Nephron (organoid): Measurements from ENCODE around the gene BBS10.
A peak's percentile ranks its signal among the peaks of the same experiment; 100 is the strongest.

Source experiments
- H3K27ac Mint-ChIP-seq, 3 experiments: 2 replicates each; pipeline ENCODE4 v1.8.0; 2020; ENCODE audit warnings: mixed read lengths in 3 of 3, mild to moderate bottlenecking in 2 of 3, moderate library complexity in 1 of 3
- H3K27me3 Mint-ChIP-seq: 2 replicates; pipeline ENCODE4 v1.8.0; 2021; ENCODE audit warnings: low read depth, mild to moderate bottlenecking, moderate library complexity, mixed read lengths
- H3K36me3 Mint-ChIP-seq: 2 replicates; pipeline ENCODE4 v1.8.0; 2020; ENCODE audit warnings: low read depth, mixed read lengths
- H3K4me1 Mint-ChIP-seq: 2 replicates; pipeline ENCODE4 v1.8.0; 2020; ENCODE audit warnings: mixed read lengths
- H3K4me3 Mint-ChIP-seq, 3 experiments: 2 replicates each; pipeline ENCODE4 v1.8.0; 2020; ENCODE audit warnings: mild to moderate bottlenecking in 3 of 3, mixed read lengths in 3 of 3, moderate library complexity in 2 of 3
- H3K9me3 Mint-ChIP-seq: 2 replicates; pipeline ENCODE4 v1.8.0; 2020; ENCODE audit warnings: mixed read lengths
- CTCF ChIP-seq, 3 experiments: fragments of 200-600 bp; sonication (generic); IDR thresholded peaks; one replicate each; pipeline ENCODE4 v1.5.0; 2021; ENCODE audit warnings: antibody characterized with exemption in 3 of 3; ENCODE audit not compliant: unreplicated experiment in 3 of 3

The BBS10 gene

DNA sequence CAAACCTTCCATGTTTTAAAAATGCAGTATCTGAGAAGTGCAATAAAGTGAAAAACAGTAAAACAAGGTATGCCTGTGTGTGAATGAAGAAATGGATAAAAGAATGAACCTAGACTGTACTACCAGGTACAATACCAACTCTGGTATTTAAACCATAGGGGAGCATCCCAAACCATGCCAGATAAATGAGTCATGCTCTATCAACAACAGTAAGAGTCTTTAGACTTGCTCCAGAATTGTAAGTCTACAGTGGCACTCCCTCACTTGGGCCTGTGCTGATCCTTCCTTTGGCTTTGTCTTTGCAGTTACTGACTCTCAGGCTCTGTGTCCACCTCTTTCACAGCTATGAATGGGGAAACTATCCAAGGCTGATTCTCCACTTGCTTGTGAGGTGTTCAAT is 38.1 kb downstream of the BBS10 start:
- no peak for TF ChIP-seq CTCF (IDR thresholded peaks at IDR 0.05; ENCODE audit: unreplicated experiment in 3 of 3)
- H3K4me3 Mint-ChIP-seq: no peak overlapping the region
- no peaks in the 10 kb centered on the region for H3K9me3 Mint-ChIP-seq
- no peaks in the 10 kb centered on the region for H3K36me3 Mint-ChIP-seq
- H3K27me3 Mint-ChIP-seq: no peaks in the 10 kb centered on the region
- peaks cover 14% of the 10 kb centered on the region for H3K4me1 Mint-ChIP-seq
- peak overlapping the region in 2 of 3 experiments; percentile 22 to 23 for H3K27ac Mint-ChIP-seq

DNA sequence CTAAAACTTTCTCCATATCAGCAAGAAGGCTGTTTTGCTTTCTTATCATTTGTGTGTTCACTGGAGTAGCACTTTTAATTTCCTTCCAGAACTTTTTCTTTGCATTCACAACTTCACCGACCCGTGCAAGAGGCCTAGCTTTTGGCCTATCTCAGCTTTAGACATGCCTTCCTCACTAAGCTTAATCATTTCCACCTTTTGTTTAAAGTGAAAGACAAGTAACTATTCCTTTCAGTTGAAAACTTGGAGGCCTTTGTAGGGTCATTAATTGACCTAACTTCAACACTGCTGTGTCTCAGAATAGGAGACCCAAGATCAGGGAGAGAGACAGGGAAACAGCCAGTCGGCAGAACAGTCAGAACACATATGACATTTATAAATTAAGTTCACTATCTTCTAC is 39.3 kb downstream of the BBS10 start:
- Mint-ChIP-seq H3K27ac (peak overlapping the region; percentile 80 to 90 (median 89)), H3K4me3 (no peak overlapping the region), H3K4me1 (peaks cover 14% of the 10 kb centered on the region), H3K9me3 (no peaks in the 10 kb centered on the region), H3K36me3 (no peaks in the 10 kb centered on the region), H3K27me3 (no peaks in the 10 kb centered on the region)
- TF ChIP-seq CTCF (IDR thresholded peaks at IDR 0.05; ENCODE audit: unreplicated experiment in 3 of 3): no peak

DNA sequence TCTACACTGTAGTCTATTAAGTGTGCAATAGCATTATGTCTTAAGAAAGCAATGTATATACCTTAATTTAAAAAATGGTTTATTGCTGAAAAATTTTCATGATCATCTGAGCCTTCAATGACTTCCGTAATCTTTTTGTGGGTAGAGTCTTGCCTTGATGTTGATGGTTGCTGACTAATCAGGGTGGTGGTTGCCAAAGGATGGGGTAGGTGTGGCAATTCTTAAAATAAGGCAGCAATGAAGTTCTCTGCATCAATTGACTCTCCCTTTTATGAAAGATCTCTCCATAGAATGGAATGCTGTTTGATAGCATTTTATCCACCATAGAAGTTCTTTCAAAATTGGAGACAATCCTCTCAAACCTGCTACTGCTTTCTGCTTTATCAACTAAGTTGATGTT is 41.1 kb downstream of the BBS10 start:
- Mint-ChIP-seq H3K27me3 (no peaks in the 10 kb centered on the region), H3K27ac (no peak overlapping the region), H3K4me3 (no peak overlapping the region), H3K4me1 (peaks cover 25% of the 10 kb centered on the region), H3K36me3 (no peaks in the 10 kb centered on the region), H3K9me3 (no peaks in the 10 kb centered on the region)
- no peak for TF ChIP-seq CTCF (IDR thresholded peaks at IDR 0.05; ENCODE audit: unreplicated experiment in 3 of 3)

- H3K9me3 Mint-ChIP-seq: no peaks in the 10 kb centered on the region
These were observed 44.2 kb downstream of the BBS10 start for GRCh38 chr12:76303989-76304460.

GRCh38 chr12:76303365-76303764 is 44.9 kb downstream of the BBS10 start:
- Mint-ChIP-seq H3K27me3 (no peaks in the 10 kb centered on the region), H3K36me3 (no peaks in the 10 kb centered on the region), H3K27ac (peak overlapping the region in 1 of 3 experiments; percentile 76), H3K9me3 (no peaks in the 10 kb centered on the region), H3K4me3 (no peak overlapping the region), H3K4me1 (peaks cover 30% of the 10 kb centered on the region)
- no peak for TF ChIP-seq CTCF (IDR thresholded peaks at IDR 0.05; ENCODE audit: unreplicated experiment in 3 of 3)

More at GRCh38 chr12:76303989-76304460, 44.2 kb downstream of the BBS10 start:
- Mint-ChIP-seq H3K27ac (no peak overlapping the region), H3K4me1 (peaks cover 33% of the 10 kb centered on the region), H3K27me3 (no peaks in the 10 kb centered on the region), H3K4me3 (no peak overlapping the region), H3K36me3 (no peaks in the 10 kb centered on the region)
- no peak for TF ChIP-seq CTCF (IDR thresholded peaks at IDR 0.05; ENCODE audit: unreplicated experiment in 3 of 3)

DNA sequence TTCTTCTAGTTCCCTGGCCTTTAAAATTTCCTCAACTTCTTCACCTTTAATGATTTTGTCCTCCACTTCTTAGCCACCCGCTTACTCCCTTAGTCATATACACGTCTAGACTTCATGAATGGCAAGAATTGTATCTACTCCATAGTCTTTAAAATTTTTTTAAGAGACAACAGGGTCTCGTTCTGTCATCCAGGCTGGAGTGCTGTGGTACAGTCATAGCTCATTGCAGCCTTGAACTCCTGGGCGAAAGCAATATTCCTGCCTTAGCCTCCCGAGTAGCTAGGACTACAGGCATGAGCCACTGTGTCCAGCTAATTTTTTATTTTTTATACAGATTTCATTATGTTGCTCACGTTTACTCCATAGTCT is 47.9 kb downstream of the BBS10 start:
- H3K36me3 Mint-ChIP-seq: no peaks in the 10 kb centered on the region
- no peak for TF ChIP-seq CTCF (IDR thresholded peaks at IDR 0.05; ENCODE audit: unreplicated experiment in 3 of 3)
- H3K4me1 Mint-ChIP-seq: peaks cover 30% of the 10 kb centered on the region
- H3K27me3 Mint-ChIP-seq: no peaks in the 10 kb centered on the region
- peak overlapping the region in 2 of 3 experiments; percentile 34 to 63 for H3K27ac Mint-ChIP-seq
- no peak overlapping the region for H3K4me3 Mint-ChIP-seq
- H3K9me3 Mint-ChIP-seq: no peaks in the 10 kb centered on the region
